ENCODE measurements around the gene RGS10.
"Not testable (repeated sequence)": the region's sequence is repeated elsewhere in the genome, so short reads cannot be mapped to it uniquely, and the experiment has no call there.

The RGS10 gene

GRCh38 chr10:119468542-119469324 lies 73.8 kb downstream of the RGS10 start:
- H3K27ac Mint-ChIP-seq = no peak overlapping the region
- peaks cover 9% of the 10 kb centered on the region for H3K4me1 Mint-ChIP-seq (ENCODE audit: low read depth)
- H3K4me3 Mint-ChIP-seq = no peak overlapping the region
- peaks cover 15% of the 10 kb centered on the region for H3K27me3 Mint-ChIP-seq (ENCODE audit: low read depth)
- no peaks in the 10 kb centered on the region for H3K9me3 Mint-ChIP-seq
- no peaks in the 10 kb centered on the region for H3K36me3 Mint-ChIP-seq (ENCODE audit: low read depth)

- H3K27me3 Mint-ChIP-seq (ENCODE audit: low read depth) = peaks cover 21% of the 10 kb centered on the region
- peaks cover 8% of the 10 kb centered on the region for H3K36me3 Mint-ChIP-seq (ENCODE audit: low read depth)
- H3K9me3 Mint-ChIP-seq = peaks cover 12% of the 10 kb centered on the region
- peaks cover 9% of the 10 kb centered on the region for H3K4me1 Mint-ChIP-seq (ENCODE audit: low read depth)
- no peak overlapping the region for H3K4me3 Mint-ChIP-seq
- no peak overlapping the region for H3K27ac Mint-ChIP-seq
These were observed 75.9 kb downstream of the RGS10 start for GRCh38 chr10:119466655-119467054.

GRCh38 chr10:119466076-119466475 lies 76.4 kb downstream of the RGS10 start:
- Mint-ChIP-seq H3K27me3 (ENCODE audit: low read depth) (peaks cover 16% of the 10 kb centered on the region), H3K4me1 (ENCODE audit: low read depth) (peaks cover 12% of the 10 kb centered on the region), H3K9me3 (peaks cover 12% of the 10 kb centered on the region), H3K4me3 (no peak overlapping the region), H3K27ac (no peak overlapping the region), H3K36me3 (ENCODE audit: low read depth) (peaks cover 8% of the 10 kb centered on the region)

GRCh38 chr10:119465085-119465484 lies 77.4 kb downstream of the RGS10 start:
- H3K36me3 Mint-ChIP-seq (ENCODE audit: low read depth) = peaks cover 8% of the 10 kb centered on the region
- peaks cover 8% of the 10 kb centered on the region for H3K27me3 Mint-ChIP-seq (ENCODE audit: low read depth)
- H3K9me3 Mint-ChIP-seq = peaks cover 12% of the 10 kb centered on the region
- H3K4me1 Mint-ChIP-seq (ENCODE audit: low read depth) = peaks cover 14% of the 10 kb centered on the region
- no peak overlapping the region for H3K4me3 Mint-ChIP-seq
- no peak overlapping the region for H3K27ac Mint-ChIP-seq

- peaks cover 14% of the 10 kb centered on the region for H3K4me1 Mint-ChIP-seq (ENCODE audit: low read depth)
- not testable (repeated sequence) for H3K27ac Mint-ChIP-seq; H3K27me3 Mint-ChIP-seq (ENCODE audit: low read depth); H3K36me3 Mint-ChIP-seq (ENCODE audit: low read depth); H3K4me3 Mint-ChIP-seq
- H3K9me3 Mint-ChIP-seq = peaks cover 12% of the 10 kb centered on the region
These were observed 79.3 kb downstream of the RGS10 start for GRCh38 chr10:119463195-119463594.

- Mint-ChIP-seq H3K9me3 (peaks cover 12% of the 10 kb centered on the region), H3K4me1 (ENCODE audit: low read depth) (peaks cover 14% of the 10 kb centered on the region), H3K27me3 (ENCODE audit: low read depth) (peaks cover 6% of the 10 kb centered on the region), H3K36me3 (ENCODE audit: low read depth) (peaks cover 8% of the 10 kb centered on the region), H3K4me3 (no peak overlapping the region), H3K27ac (no peak overlapping the region)
These were observed 79.7 kb downstream of the RGS10 start for GRCh38 chr10:119462773-119463172.

- Mint-ChIP-seq H3K27ac (no peak overlapping the region), H3K27me3 (ENCODE audit: low read depth) (peaks cover 6% of the 10 kb centered on the region), H3K9me3 (peaks cover 12% of the 10 kb centered on the region), H3K4me3 (no peak overlapping the region), H3K4me1 (ENCODE audit: low read depth) (peaks cover 13% of the 10 kb centered on the region), H3K36me3 (ENCODE audit: low read depth) (peaks cover 8% of the 10 kb centered on the region)
These were observed 80.6 kb downstream of the RGS10 start for GRCh38 chr10:119461923-119462322.

- H3K9me3 Mint-ChIP-seq = peaks cover 12% of the 10 kb centered on the region
- H3K27ac Mint-ChIP-seq = no peak overlapping the region
- peaks cover 6% of the 10 kb centered on the region for H3K27me3 Mint-ChIP-seq (ENCODE audit: low read depth)
- peaks cover 8% of the 10 kb centered on the region for H3K36me3 Mint-ChIP-seq (ENCODE audit: low read depth)
- H3K4me3 Mint-ChIP-seq = no peak overlapping the region
- H3K4me1 Mint-ChIP-seq (ENCODE audit: low read depth) = peaks cover 8% of the 10 kb centered on the region
These were observed 81.1 kb downstream of the RGS10 start for GRCh38 chr10:119461380-119461779.

GRCh38 chr10:119460369-119461195 lies 81.9 kb downstream of the RGS10 start:
- Mint-ChIP-seq H3K9me3 (peaks cover 12% of the 10 kb centered on the region), H3K4me3 (no peak overlapping the region), H3K4me1 (ENCODE audit: low read depth) (peaks cover 5% of the 10 kb centered on the region), H3K27me3 (ENCODE audit: low read depth) (peaks cover 6% of the 10 kb centered on the region), H3K27ac (peak overlapping the region; percentile 36), H3K36me3 (ENCODE audit: low read depth) (peaks cover 8% of the 10 kb centered on the region)

GRCh38 chr10:119459681-119460340 lies 82.7 kb downstream of the RGS10 start:
- no peak overlapping the region for H3K4me3 Mint-ChIP-seq
- H3K4me1 Mint-ChIP-seq (ENCODE audit: low read depth) = peaks cover 5% of the 10 kb centered on the region
- no peak overlapping the region for H3K27ac Mint-ChIP-seq
- H3K27me3 Mint-ChIP-seq (ENCODE audit: low read depth) = peaks cover 6% of the 10 kb centered on the region
- peaks cover 8% of the 10 kb centered on the region for H3K36me3 Mint-ChIP-seq (ENCODE audit: low read depth)
- peaks cover 12% of the 10 kb centered on the region for H3K9me3 Mint-ChIP-seq

GRCh38 chr10:119457966-119458766 lies 84.4 kb downstream of the RGS10 start:
- Mint-ChIP-seq H3K27ac (no peak overlapping the region), H3K36me3 (ENCODE audit: low read depth) (peaks cover 12% of the 10 kb centered on the region), H3K9me3 (peaks cover 9% of the 10 kb centered on the region), H3K27me3 (ENCODE audit: low read depth) (peaks cover 6% of the 10 kb centered on the region), H3K4me3 (no peak overlapping the region), H3K4me1 (ENCODE audit: low read depth) (peaks cover 5% of the 10 kb centered on the region)

GRCh38 chr10:119456435-119456810 lies 86.1 kb downstream of the RGS10 start:
- Mint-ChIP-seq H3K4me1 (ENCODE audit: low read depth) (peaks cover 5% of the 10 kb centered on the region), H3K4me3 (no peak overlapping the region), H3K27ac (no peak overlapping the region), H3K9me3 (no peaks in the 10 kb centered on the region), H3K27me3 (ENCODE audit: low read depth) (no peaks in the 10 kb centered on the region), H3K36me3 (ENCODE audit: low read depth) (peaks cover 6% of the 10 kb centered on the region)

GRCh38 chr10:119455609-119456434 lies 86.7 kb downstream of the RGS10 start:
- Mint-ChIP-seq H3K4me3 (no peak overlapping the region), H3K9me3 (no peaks in the 10 kb centered on the region), H3K4me1 (ENCODE audit: low read depth) (peaks cover 3% of the 10 kb centered on the region), H3K27ac (no peak overlapping the region), H3K36me3 (ENCODE audit: low read depth) (peaks cover 6% of the 10 kb centered on the region), H3K27me3 (ENCODE audit: low read depth) (no peaks in the 10 kb centered on the region)

Data from T-helper 1 cell treated with Interleukin-12 subunit alpha and Interleukin-12 subunit beta and Interleukin-4 antibody, amounts not matched to agents 30 μg/mL and 1 μg/mL, for 36 hours (primary cell).